HEK293T (cell line): Measurements from ENCODE around the gene LILRB5.
"Not testable (repeated sequence)": the region's sequence is repeated elsewhere in the genome, so short reads cannot be mapped to it uniquely, and the experiment has no call there.

Experiments
- BHLHE40 ChIP-seq: fragments of 450-650 bp; IDR thresholded peaks from 2 replicates; pipeline ENCODE4 v1.6.1; 2016; ENCODE audit warnings: mild to moderate bottlenecking, moderate library complexity, borderline replicate concordance
- CTBP1 ChIP-seq: fragments of 450-650 bp; IDR thresholded peaks from 2 replicates; pipeline ENCODE4 v1.6.1; 2016; ENCODE audit warnings: borderline replicate concordance
- ELF4 ChIP-seq: fragments of 450-650 bp; IDR thresholded peaks from 2 replicates; pipeline ENCODE4 v1.6.1; 2017; ENCODE audit warnings: antibody characterized with exemption
- FOXA1 ChIP-seq: fragments of 450-650 bp; IDR thresholded peaks from 2 replicates; pipeline ENCODE4 v1.6.1; 2016; ENCODE audit warnings: mild to moderate bottlenecking
- FOXM1 ChIP-seq: fragments of 450-650 bp; IDR thresholded peaks from 2 replicates; pipeline ENCODE4 v1.6.1; 2017; ENCODE audit warnings: mild to moderate bottlenecking, borderline replicate concordance
- HDGF ChIP-seq: fragments of 450-650 bp; IDR thresholded peaks from 2 replicates; pipeline ENCODE4 v1.6.1; 2017; ENCODE audit warnings: antibody characterized with exemption, borderline replicate concordance
- NFRKB ChIP-seq: fragments of 450-650 bp; IDR thresholded peaks from 2 replicates; pipeline ENCODE4 v1.6.1; 2016; ENCODE audit warnings: mild to moderate bottlenecking, moderate library complexity
- PKNOX1 ChIP-seq: fragments of 450-650 bp; IDR thresholded peaks from 2 replicates; pipeline ENCODE4 v1.6.1; 2016
- SP1 ChIP-seq: fragments of 450-650 bp; IDR thresholded peaks from 2 replicates; pipeline ENCODE4 v1.6.1; 2017
- TARDBP ChIP-seq: fragments of 450-650 bp; IDR thresholded peaks from 2 replicates; pipeline ENCODE4 v1.6.1; 2016
- ZNF384 ChIP-seq: fragments of 450-650 bp; IDR thresholded peaks from 2 replicates; pipeline ENCODE4 v1.6.1; 2016

GRCh38 chr19:54280025-54280424, 23.0 kb upstream of the LILRB5 start:
- TF ChIP-seq SP1, ZNF384, TARDBP, PKNOX1, CTBP1, HDGF, FOXM1, ELF4, NFRKB, BHLHE40, FOXA1: not testable (repeated sequence)
